Effector memory CD4-positive, alpha-beta T cell (primary cell): Measurements from ENCODE around the gene CCDC88A.

Experiments used
- DNase-seq, 3 donors: peaks; one replicate each; pipeline ENCODE4 v3.0.0-alpha.2; 2020
- H3K27ac ChIP-seq: 2 replicates; pipeline ENCODE4 v1.7.0; 2013; ENCODE audit warnings: mild to moderate bottlenecking, low read length, moderate library complexity; ENCODE audit not compliant: insufficient read depth, poor library complexity, severe bottlenecking
- H3K27me3 ChIP-seq: replicated peaks from 2 replicates; pipeline ENCODE4 v1.7.0; 2013; ENCODE audit warnings: mild to moderate bottlenecking, low read length; ENCODE audit not compliant: insufficient read depth, control insufficient read depth, poor library complexity, severe bottlenecking
- H3K36me3 ChIP-seq: 2 replicates; pipeline ENCODE4 v1.7.0; 2013; ENCODE audit warnings: mild to moderate bottlenecking, low read length, moderate library complexity; ENCODE audit not compliant: control insufficient read depth, insufficient read depth
- H3K4me1 ChIP-seq: 2 replicates; pipeline ENCODE4 v1.7.0; 2013; ENCODE audit warnings: low read length, mild to moderate bottlenecking; ENCODE audit not compliant: control insufficient read depth, insufficient read depth, poor library complexity, severe bottlenecking
- H3K4me3 ChIP-seq: 2 replicates; pipeline ENCODE4 v1.7.0; 2013; ENCODE audit warnings: low read length, low read depth, mild to moderate bottlenecking; ENCODE audit not compliant: insufficient read depth, poor library complexity, severe bottlenecking
- H3K9me3 ChIP-seq: 2 replicates; pipeline ENCODE4 v1.7.0; 2013; ENCODE audit warnings: mild to moderate bottlenecking, low read length, moderate library complexity; ENCODE audit not compliant: control insufficient read depth

The CCDC88A gene

DNA sequence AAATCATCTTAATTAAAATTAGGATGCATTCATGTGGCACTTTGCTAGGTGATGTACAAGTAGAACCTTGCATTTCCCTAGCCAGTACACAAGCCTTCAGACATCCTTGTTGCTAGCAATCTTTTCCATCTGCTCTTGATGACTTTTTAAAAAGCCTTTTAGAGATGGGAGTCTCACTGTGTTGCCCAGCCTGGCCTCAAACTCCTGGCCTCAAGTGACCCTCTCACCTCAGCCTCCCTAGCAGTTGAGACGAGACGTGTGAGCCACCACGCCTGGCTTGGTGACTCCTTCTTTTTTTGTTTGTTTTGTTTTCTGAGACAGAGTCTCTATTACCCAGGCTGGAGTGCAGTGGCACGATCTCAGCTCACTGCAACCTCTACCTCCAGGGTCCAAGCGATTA is 1.7 kb upstream of the CCDC88A start:
- H3K27ac ChIP-seq: no peak overlapping the region
- H3K27me3 ChIP-seq: no peaks in the 10 kb centered on the region
- H3K9me3 ChIP-seq: no peaks in the 10 kb centered on the region
- no peaks in the 10 kb centered on the region for H3K4me1 ChIP-seq
- no peak overlapping the region for H3K4me3 ChIP-seq
- no peak for DNase-seq
- H3K36me3 ChIP-seq: no peaks in the 10 kb centered on the region

DNA sequence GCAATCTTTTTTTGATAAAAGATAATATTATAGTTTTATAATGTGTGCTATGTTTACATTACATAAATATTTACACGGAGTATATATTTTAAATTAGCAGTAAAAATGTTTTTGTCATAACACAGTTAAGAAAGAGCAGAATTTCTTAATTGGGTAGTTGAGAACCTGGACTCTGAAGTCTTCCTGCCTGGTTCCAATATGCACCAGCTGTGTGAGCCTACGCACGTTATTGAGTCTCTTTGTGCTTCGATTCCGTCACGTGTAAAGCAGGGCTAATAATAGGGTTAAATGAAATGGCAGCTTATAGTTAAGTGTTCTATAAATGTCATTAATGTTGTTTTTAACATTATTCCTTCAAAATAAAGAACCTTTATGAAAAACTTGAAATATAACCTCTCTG is 1.2 kb upstream of the CCDC88A start:
- H3K4me3 ChIP-seq: peak overlapping the region; percentile 83
- no peaks in the 10 kb centered on the region for H3K36me3 ChIP-seq
- H3K27me3 ChIP-seq: no peaks in the 10 kb centered on the region
- H3K9me3 ChIP-seq: no peaks in the 10 kb centered on the region
- DNase-seq: no peak
- H3K27ac ChIP-seq: no peak overlapping the region
- no peaks in the 10 kb centered on the region for H3K4me1 ChIP-seq

DNA sequence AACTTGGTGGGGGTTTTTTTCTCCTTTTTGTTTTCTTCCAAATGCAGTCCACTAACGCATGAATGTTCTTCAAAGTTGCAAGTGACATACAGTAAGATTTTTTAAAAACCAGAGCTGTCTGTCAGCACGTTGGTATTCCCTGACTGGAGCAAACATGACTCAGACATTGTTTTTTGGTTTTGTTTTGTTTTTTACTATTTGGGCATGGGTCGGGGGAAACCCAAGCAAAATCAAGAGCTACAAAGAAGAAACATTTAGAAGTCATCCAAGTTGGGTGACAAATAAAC is 726 bp upstream of the CCDC88A start:
- H3K4me1 ChIP-seq: no peaks in the 10 kb centered on the region
- no peaks in the 10 kb centered on the region for H3K36me3 ChIP-seq
- DNase-seq: no peak
- peak overlapping the region; percentile 83 for H3K4me3 ChIP-seq
- H3K27ac ChIP-seq: peak overlapping the region; percentile 75
- no peaks in the 10 kb centered on the region for H3K27me3 ChIP-seq
- H3K9me3 ChIP-seq: no peaks in the 10 kb centered on the region

DNA sequence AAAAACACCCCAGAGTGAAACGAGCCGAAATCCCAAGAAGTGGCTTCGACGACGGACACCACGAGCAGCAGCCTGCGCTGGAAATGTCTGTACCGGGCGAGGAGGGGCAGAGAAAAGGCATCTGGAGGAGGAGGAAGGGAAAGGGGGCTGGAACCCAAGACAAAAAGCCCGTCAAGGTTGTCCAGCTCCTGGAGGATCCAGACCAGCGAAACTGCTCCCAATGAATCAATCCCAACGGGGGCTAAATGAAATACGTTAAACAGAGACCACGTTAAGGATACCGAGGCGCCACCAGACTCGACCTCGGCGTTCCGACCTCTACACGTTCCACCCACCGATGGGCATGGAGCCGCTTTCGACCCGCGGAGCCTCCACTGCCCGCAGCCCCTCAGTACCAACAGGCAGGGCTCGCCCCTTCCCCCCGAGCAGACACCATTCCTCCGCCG is 400 bp downstream of the CCDC88A start:
- H3K4me1 ChIP-seq: no peaks in the 10 kb centered on the region
- peak overlapping the region; percentile 83 for H3K4me3 ChIP-seq
- no peak for DNase-seq
- H3K36me3 ChIP-seq: no peaks in the 10 kb centered on the region
- no peaks in the 10 kb centered on the region for H3K27me3 ChIP-seq
- no peaks in the 10 kb centered on the region for H3K9me3 ChIP-seq
- peak overlapping the region; percentile 75 for H3K27ac ChIP-seq

DNA sequence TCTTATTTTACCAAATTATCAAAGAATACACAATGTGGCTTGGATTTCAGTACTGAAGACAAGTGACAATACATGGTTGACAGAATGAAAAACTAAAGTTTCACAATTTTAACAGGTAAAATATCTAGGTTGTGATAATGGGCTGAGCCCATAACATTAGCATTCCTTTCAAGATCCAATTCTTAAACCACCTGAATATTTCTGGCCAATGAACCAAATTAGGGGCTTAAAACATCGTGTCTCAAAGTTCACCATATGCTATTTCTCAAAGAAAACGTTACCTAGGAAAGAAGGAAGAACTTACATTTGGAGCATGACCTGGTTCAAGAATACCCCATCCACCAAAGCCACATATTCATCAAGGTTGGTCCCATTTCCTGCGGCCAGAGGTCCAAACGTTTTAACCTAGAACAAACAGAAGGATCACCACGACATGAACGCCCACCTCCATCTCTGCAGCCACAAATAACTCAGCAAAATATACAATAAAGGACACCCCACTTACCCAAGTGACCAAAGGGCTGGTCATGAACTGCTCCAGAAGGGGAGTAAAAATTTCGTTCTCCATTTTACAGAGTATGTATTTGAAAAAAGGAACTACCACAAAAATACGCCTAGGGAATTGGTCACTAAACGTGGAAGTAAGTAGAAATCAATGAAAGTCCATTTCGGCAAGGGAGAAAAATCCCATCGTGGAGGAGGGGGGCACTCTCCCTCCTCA is 984 bp downstream of the CCDC88A start:
- Histone ChIP-seq H3K4me1 (no peaks in the 10 kb centered on the region), H3K4me3 (peak overlapping the region; percentile 83), H3K27ac (peak overlapping the region; percentile 75), H3K9me3 (no peaks in the 10 kb centered on the region), H3K36me3 (no peaks in the 10 kb centered on the region), H3K27me3 (no peaks in the 10 kb centered on the region)
- DNase-seq: no peak

DNA sequence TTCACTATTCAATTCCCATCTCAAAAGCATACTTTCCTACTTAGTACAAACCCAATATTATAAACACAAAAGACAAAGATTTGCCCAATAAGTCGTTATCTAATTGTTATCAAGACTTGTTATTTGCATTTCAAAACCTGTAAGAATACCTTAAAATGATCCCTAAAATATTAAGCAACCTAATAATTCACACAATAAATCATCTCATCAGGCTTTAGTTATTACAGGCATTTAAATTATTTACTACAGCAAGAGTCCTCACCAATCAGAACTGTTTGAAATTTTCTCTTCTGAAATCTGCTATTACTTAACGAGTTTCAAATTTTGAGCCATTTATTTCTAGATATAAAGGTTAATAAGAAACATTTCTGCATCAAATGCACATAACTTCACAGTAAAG is 1.6 kb downstream of the CCDC88A start:
- Histone ChIP-seq H3K4me3 (peak overlapping the region; percentile 83), H3K27ac (peak overlapping the region; percentile 14), H3K4me1 (no peaks in the 10 kb centered on the region), H3K27me3 (no peaks in the 10 kb centered on the region), H3K36me3 (no peaks in the 10 kb centered on the region), H3K9me3 (no peaks in the 10 kb centered on the region)
- no peak for DNase-seq

DNA sequence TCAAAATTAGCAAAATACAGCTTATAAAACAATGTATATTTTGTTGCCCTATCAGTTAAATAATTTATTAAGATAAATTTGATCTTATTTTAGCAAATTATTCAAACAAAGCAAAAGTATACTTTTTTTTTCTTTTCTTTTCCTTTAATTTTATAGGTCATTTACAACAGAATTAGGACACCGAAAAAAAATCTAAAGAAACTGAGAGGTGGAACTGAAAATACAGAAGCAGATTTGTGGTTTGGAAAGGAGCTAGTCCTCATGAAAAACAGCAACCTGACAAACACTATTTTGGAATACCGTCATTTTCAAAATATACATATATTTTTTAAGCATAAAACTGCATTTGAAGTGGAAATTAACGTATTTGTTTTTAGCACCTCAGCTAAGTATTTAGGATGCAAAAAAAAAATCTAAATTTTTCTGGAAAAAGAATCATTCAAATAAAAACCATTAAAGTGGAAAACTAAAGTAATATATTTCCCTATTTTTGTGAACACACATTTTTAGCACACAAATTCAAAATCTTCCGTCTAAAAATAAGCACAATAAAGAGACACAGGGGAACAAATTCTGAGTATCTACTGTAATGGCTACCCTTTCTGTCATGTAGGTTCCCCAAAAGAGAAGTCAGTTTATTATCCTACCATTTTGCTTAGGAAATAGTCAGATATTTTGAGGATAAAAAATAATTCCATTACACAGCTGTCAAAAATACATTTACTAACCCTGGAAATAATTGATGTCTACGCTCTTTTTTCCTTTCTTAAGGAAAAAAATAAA is 2.7 kb downstream of the CCDC88A start:
- Histone ChIP-seq H3K27me3 (no peaks in the 10 kb centered on the region), H3K4me1 (no peaks in the 10 kb centered on the region), H3K9me3 (no peaks in the 10 kb centered on the region), H3K36me3 (no peaks in the 10 kb centered on the region), H3K27ac (no peak overlapping the region), H3K4me3 (no peak overlapping the region)
- DNase-seq: no peak

DNA sequence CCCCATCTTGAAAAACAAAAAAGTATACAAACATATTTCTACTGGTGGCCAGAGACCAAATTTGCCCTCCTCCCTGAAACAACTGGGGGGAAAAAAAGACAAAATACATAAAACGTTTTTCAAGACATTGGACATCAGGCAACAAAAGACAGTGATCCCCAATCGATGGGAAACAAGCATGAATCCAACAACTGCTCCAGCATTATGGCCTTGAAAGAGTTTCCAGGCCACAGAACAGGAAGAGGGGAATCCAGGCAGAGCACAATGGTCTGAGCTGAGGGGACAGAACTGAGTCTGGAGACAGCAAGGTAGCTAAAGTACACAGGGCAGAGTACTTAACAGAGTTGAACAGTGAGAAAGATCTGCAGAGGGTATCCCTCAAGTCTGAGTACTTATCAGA is 4.4 kb downstream of the CCDC88A start:
- no peaks in the 10 kb centered on the region for H3K9me3 ChIP-seq
- no peak overlapping the region for H3K4me3 ChIP-seq
- H3K4me1 ChIP-seq: no peaks in the 10 kb centered on the region
- H3K36me3 ChIP-seq: no peaks in the 10 kb centered on the region
- no peak overlapping the region for H3K27ac ChIP-seq
- H3K27me3 ChIP-seq: no peaks in the 10 kb centered on the region
- DNase-seq: no peak

DNA sequence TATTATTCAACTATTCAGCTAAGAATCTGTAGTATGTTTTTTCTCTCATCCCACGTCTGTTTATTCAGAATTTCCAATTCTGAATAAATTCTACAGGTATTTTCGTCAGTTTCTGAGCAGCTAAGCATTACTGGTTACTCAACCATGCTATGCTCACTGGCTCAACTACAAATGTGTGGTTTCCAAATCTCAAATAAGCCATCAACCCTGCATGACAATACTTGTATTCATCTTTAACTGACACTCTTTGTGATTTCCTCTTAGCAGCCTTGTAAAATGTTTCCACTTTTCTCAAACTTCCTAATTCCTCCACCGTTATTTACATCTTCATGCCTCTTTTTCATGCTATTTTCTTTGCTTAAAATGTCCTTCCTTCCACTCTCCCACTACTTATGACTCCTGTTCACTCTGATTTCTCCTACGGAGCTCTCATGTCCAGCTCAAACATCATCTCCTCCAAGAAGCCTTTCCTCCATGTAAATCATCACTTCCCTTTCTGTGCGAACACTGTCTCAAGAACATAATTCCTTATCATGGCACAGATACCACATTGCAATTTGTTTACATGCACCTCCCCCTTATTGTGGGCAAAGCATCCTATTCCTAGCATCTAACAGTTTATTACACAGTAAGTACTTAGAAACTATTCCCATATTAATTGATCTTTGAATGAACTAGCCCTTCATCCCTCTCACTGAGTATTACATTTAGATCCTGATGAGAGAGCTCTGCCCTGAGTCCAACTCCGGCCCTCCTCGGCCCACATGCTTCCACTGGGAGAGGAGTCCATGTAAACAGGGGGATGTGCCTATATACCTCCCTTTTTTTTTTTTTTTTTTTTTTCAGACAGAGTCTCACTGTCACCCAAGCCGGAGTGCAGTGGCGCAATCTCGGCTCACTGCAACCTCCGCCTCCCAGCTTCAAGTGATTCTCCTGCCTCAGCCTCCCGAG is 10.5 kb downstream of the CCDC88A start:
- Histone ChIP-seq H3K4me3 (no peak overlapping the region), H3K4me1 (no peaks in the 10 kb centered on the region)

More for the DNA sequence above, 10.5 kb downstream of the CCDC88A start:
- Histone ChIP-seq H3K27ac (no peak overlapping the region), H3K9me3 (no peaks in the 10 kb centered on the region), H3K36me3 (no peaks in the 10 kb centered on the region), H3K27me3 (no peaks in the 10 kb centered on the region)
- no peak for DNase-seq
